ENCODE results near the gene ZBTB45.

GRCh38 chr19:58482372-58482771, 37.2 kb downstream of the ZBTB45 start:
- TF ChIP-seq CTCF (IDR thresholded peaks at IDR 0.05) = no peak
- no peak for TF ChIP-seq POLR2A (IDR thresholded peaks at IDR 0.05)

All from lower leg skin (tissue), 3 donors.